DND-41 (cell line): Measurements from ENCODE around the gene ATP6V1B1.

Experiments
- EZH2 ChIP-seq: IDR thresholded peaks from 3 replicates; pipeline ENCODE4 v1.6.1; 2012; ENCODE audit warnings: borderline replicate concordance, low read depth, mild to moderate bottlenecking, moderate library complexity, low read length, inconsistent platforms; ENCODE audit not compliant: severe bottlenecking
- TF ChIP-seq, protein P1 (sequence below): IDR thresholded peaks from 2 replicates; pipeline ENCODE4 v1.5.1; 2012; ENCODE audit warnings: borderline replicate concordance, low read length, moderate library complexity, mild to moderate bottlenecking; ENCODE audit not compliant: poor library complexity, severe bottlenecking; ENCODE audit errors: extremely low read depth

DNA sequence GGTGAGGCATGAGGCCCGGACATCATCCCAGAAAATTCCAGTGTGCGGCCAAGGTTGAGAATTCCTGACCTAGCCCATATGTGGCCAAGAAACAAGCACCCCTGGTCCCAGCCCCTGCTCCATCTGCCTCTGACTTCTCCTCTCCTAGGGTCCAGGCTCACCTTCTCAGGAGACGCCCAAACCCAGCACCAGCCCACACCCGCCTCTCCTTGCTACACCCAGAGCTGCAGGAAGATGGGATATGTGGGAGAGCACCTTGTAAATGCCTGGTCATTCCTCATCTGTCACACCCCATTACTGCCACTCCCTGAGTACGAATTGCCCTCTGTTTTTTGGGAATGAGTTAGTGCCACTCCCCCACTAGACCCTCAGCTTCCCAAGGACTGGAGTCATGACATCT, 7.3 kb upstream of the ATP6V1B1 start:
- TF ChIP-seq, protein P1, sequence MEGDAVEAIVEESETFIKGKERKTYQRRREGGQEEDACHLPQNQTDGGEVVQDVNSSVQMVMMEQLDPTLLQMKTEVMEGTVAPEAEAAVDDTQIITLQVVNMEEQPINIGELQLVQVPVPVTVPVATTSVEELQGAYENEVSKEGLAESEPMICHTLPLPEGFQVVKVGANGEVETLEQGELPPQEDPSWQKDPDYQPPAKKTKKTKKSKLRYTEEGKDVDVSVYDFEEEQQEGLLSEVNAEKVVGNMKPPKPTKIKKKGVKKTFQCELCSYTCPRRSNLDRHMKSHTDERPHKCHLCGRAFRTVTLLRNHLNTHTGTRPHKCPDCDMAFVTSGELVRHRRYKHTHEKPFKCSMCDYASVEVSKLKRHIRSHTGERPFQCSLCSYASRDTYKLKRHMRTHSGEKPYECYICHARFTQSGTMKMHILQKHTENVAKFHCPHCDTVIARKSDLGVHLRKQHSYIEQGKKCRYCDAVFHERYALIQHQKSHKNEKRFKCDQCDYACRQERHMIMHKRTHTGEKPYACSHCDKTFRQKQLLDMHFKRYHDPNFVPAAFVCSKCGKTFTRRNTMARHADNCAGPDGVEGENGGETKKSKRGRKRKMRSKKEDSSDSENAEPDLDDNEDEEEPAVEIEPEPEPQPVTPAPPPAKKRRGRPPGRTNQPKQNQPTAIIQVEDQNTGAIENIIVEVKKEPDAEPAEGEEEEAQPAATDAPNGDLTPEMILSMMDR: no peak
- no peak for TF ChIP-seq EZH2
